Stimulated activated CD8-positive, alpha-beta memory T cell treated with anti-CD3 and anti-CD28 coated beads, Interleukin-12 subunit alpha, Interleukin-12 subunit beta, amount 100 ng/mL, for 24 hours (primary cell): Measurements from ENCODE around the gene TNFRSF1A.
"Not testable (repeated sequence)": the region's sequence is repeated elsewhere in the genome, so short reads cannot be mapped to it uniquely, and the experiment has no call there.

Experiments used
- DNase-seq: peaks from one replicate; pipeline ENCODE4 v3.0.0-alpha.2; 2020; ENCODE audit errors: extremely low read depth

TNFRSF1A gene

GRCh38 chr12:6306151-6306550 is 35.7 kb downstream of the TNFRSF1A start:
- no peak for DNase-seq

DNA sequence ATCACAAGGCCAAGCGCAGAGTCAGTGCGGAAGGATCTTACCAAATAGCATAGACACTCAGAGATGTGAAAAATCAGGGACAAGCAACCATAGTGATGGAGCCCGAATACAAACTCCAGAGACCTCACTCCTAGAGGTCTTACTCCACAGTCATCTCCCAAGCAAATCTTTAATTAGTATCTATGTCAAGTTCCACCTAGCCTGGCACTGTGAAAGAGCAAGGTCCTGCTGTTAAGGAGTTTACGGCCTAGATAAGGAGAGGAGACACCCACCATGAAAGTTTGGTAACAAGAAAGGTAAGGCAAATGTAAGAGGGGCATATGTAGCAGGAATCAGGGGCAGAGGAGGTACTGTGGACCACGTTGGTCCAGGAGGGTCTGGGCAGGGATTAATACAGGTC is 38.8 kb downstream of the TNFRSF1A start:
- no peak for DNase-seq

- no peak for DNase-seq
Observed at GRCh38 chr12:6302621-6303020, 39.3 kb downstream of the TNFRSF1A start.

- DNase-seq: no peak
Observed at GRCh38 chr12:6301721-6302120, 40.2 kb downstream of the TNFRSF1A start.

GRCh38 chr12:6297170-6297569 is 44.7 kb downstream of the TNFRSF1A start:
- no peak for DNase-seq

GRCh38 chr12:6295094-6295811 is 46.6 kb downstream of the TNFRSF1A start:
- no peak for DNase-seq

DNA sequence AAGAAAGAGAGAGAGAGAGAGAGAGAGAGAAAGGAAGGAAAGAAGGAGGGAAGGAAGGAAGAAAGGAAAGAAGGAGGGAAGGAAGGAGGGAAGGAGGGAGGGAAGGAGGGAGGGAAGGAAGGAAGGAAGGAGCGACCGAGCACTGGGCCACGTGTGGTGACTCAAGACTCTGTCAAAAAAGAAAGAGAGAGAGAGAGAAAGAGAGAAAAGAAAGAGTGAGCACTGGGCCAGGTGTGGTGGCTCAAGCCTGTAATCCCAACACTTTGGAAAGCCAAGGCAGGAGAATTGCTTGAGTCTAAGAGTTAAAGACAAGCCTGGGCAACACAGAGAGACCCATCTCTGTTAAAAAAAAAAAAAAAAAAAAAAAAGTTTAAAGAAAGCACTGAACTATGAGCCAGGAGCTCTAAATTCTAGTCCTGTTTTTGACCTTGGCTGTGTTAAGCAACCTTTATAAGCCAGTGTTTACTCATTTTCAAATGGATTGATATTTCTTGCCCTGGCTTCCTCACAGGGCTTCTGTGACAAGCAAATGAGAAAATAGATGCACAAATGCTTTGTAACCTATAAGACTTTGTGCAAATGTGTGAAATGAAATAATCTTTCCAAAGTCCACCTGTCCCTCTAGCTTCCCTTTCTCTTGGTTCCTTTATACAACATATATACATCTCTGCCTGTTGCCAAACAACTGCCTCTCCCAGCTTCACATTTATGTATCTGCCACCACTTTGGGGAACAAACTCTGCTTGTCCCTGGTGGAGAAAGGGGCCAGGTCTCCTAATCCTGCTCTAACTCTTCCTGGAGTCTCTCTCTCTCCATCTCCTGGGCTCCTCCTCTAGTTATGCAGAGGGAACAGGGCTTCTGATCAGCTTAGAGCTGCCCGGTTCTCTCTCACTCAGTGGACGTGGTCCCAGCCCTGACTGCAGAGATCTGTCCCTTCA is 47.5 kb downstream of the TNFRSF1A start:
- DNase-seq: no peak

- no peak for DNase-seq
Observed at GRCh38 chr12:6292606-6293005, 49.3 kb downstream of the TNFRSF1A start.

DNA sequence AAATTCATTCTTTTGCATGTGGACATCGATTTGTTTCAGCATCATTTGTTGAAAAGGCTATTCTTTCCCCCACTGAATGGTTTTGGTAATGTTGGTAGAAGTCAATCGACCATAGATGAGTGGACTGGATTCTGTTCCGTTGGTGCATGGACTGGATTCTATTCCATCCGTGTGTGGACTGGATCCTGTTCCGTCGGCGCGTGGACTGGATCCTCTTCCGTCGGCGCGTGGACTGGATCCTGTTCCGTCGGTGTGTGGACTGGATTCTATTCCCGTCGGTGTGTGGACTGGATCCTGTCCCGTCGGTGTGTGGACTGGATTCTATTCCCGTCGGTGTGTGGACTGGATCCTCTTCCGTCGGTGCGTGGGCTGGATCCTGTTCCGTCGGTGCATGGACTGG is 52.0 kb downstream of the TNFRSF1A start:
- DNase-seq: not testable (repeated sequence)

DNA sequence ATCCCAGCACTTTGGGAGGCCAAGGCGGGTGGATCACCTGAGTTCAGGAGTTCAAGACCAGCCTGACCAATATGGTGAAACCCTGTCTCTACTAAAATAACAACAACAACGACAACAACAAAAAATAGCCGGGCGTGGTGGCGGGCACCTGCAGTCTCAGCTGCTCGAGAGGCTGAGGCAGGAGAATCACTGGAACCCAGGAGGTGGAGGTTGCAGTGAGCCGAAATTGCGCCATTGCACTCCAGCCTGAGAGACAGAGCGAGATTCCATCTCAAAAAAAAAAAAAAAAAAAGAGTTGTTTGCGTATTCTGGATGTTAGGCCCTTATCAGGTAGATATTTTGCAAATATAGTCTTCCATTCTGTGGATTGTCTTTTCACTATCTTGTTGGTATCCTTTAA is 52.8 kb downstream of the TNFRSF1A start:
- DNase-seq: not testable (repeated sequence)

DNA sequence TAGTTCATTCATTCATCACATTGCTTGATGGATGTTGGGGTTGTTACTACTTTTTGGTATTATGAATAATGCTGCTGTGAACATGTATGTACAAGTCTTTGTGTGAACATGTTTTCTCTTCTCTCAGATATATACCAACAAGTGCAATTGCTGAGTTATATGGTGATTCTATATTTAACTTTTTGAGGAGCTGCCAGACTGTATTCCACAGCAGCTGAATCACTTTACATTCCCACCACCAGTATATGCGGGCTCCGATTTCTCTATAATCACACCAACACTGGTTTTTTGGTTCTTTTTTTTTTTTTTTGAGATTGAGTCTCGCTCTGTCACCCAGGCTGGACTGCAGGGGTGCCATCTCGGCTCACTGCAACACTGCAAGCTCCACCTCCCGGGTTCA is 53.6 kb downstream of the TNFRSF1A start:
- no peak for DNase-seq

DNA sequence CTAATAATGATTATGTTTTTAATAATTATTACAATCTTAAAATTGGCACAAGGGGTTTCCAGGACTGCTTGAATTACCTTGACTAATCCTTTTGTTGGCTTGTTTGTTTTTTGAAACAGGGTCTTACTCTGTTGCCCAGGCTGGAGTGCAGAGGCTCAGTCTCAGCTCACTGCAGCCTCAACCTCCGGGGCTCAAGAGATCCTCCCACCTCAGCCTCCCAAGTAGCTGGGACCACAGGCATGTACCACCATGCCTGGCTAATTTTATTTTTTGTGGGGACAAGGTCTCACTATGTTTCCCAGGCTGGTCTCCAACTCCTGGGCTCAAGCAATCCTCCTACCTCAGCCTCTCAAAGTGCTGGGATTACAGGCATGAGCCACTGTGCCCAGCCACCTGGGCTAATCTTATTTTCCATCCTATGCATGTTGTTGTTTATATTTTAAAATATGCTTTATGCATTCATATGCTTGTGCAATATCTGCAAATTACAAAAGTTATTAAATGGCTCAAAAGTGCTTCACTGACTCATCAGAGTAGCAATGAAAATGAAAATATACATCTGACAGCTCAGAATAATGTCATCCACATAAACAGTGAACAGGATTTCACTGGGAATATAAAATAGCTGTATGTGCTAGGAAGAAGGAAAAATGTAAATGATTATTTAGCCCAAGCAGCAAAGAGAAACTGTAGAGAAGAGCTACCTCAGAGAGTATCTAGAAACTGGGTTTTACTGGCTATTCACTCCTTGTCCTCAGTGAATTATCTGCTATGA is 56.2 kb downstream of the TNFRSF1A start:
- DNase-seq: no peak

GRCh38 chr12:6285063-6285477 is 56.8 kb downstream of the TNFRSF1A start:
- DNase-seq: no peak

DNA sequence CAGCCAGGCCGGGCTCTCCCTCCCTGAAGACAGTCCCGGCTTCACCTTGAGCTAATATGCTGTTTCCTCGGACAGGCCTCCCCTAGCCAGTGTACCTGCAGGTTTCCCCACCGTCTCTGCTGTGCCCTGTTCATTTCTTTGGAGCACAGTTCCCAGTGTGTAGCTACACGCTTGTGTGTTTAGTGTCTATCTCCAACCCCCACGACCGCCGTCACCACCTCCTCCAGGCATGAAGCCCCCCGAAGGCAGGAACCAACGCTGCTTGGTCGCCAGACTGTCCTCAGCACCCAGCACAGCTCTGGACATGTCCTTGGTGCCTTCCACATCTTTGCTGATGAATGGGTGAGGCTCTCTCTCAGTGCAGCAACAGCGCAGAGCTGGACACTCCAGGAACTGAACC is 57.6 kb downstream of the TNFRSF1A start:
- DNase-seq: no peak

- no peak for DNase-seq
Observed at GRCh38 chr12:6282453-6282840, 59.4 kb downstream of the TNFRSF1A start.

- no peak for DNase-seq
Observed at GRCh38 chr12:6281081-6281809, 60.6 kb downstream of the TNFRSF1A start.

DNA sequence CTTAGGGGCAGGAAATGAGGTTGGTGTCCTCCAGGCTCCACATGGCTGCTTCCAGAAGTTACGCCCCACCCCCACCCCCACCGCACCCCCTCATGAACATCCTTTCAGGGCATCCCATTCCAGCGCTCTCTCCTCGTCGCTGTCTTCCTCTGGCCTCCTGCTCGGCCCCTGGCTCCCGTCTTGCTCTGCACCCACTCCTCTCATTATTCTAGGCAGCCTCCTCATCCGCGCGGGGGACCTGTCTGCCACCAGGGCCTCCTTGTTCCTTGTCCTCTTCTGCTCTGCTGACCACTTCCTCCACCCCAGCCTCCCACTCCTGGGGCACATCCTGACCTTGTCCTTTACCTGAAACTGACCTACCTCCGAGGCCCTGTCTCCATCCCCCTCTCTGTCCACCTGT is 61.2 kb downstream of the TNFRSF1A start:
- no peak for DNase-seq

GRCh38 chr12:6280053-6280469 is 61.8 kb downstream of the TNFRSF1A start:
- no peak for DNase-seq

GRCh38 chr12:6279631-6280030 is 62.2 kb downstream of the TNFRSF1A start:
- DNase-seq: no peak

DNA sequence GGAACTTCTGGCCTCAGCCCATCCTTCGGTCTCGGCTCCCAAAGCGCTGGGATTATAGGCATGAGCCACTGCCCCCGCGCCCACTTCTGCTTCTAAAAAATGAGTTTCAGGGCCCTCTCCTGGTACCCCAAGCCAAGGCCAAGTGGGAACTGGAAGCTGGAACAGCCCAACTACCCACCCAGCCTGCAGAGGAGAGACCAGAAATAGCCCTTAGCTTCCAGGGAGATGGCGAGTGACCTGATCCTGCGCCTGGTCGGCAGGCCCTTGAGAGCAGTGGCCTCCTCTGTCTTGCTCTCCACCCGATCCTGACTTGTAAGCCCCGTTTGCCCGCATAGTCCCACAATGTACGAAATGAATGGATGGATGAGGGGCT is 62.6 kb downstream of the TNFRSF1A start:
- no peak for DNase-seq
